ENCODE results near the gene ABHD2.

DNA sequence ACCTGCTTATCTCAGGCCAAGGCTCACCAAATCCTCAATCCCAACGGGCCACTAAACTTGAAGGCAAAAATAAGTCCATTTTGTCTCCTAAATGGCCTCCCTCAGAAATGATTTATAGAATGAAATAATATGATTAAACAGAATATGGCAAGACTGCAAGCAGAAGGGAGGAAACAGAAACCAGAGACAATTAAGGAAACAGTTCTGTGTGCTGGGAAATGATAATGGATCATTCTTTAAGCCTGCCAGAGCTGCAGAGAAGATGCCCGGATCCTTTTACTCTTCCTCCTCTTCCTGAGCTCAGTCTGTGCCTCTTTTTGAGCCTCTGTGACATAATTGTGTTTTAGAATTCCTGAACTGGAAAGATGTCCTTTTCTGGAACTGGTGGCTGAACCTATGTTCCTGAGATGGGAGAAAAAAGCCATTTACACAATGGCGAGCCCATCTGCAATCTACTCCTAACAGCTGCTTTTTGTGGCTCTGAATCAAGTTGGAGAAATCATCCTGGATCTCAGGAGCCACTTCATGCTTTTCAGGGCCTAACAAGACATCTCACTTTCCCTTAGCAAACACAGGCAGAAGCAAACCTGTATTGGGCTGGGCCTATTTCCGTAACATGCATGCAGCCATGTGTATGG, 2.8 kb upstream of the ABHD2 start:
- no peak for TF ChIP-seq POLR2A (IDR thresholded peaks at IDR 0.05)
- TF ChIP-seq, protein P1, sequence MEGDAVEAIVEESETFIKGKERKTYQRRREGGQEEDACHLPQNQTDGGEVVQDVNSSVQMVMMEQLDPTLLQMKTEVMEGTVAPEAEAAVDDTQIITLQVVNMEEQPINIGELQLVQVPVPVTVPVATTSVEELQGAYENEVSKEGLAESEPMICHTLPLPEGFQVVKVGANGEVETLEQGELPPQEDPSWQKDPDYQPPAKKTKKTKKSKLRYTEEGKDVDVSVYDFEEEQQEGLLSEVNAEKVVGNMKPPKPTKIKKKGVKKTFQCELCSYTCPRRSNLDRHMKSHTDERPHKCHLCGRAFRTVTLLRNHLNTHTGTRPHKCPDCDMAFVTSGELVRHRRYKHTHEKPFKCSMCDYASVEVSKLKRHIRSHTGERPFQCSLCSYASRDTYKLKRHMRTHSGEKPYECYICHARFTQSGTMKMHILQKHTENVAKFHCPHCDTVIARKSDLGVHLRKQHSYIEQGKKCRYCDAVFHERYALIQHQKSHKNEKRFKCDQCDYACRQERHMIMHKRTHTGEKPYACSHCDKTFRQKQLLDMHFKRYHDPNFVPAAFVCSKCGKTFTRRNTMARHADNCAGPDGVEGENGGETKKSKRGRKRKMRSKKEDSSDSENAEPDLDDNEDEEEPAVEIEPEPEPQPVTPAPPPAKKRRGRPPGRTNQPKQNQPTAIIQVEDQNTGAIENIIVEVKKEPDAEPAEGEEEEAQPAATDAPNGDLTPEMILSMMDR (IDR thresholded peaks at IDR 0.05): no peak
